Measurements from ENCODE around the gene CORT. TPM values are rescaled to one million over a fixed set of nuclear protein-coding genes. Genes with fewer than 3 reads are reported as not detected.
"Not testable (repeated sequence)": the region's sequence is repeated elsewhere in the genome, so short reads cannot be mapped to it uniquely, and the experiment has no call there.

Gene CORT
- total and polyA plus RNA-seq, 7 donors = 0.18 to 1.1 TPM; not detected in 5

GRCh38 chr1:10415211-10415930 lies 34.5 kb upstream of the CORT start:
- H3K36me3 ChIP-seq (ENCODE audit: insufficient read depth in 1 of 2, low read depth in 1 of 2) = peaks cover 9 to 99% of the 10 kb centered on the region in 2 donors
- H3K4me1 ChIP-seq = no peaks in the 10 kb centered on the region
- no peaks in the 10 kb centered on the region for H3K27me3 ChIP-seq (ENCODE audit: insufficient read depth in 3 of 3, low read length in 2 of 3)
- DNase-seq (no peak), ATAC-seq (peak in 3 of 4 donors; percentile 31 to 45 (median 35))
- H3K27ac ChIP-seq = peak overlapping the region; percentile 6
- 83 to 89% (median 83%) methylated on average over 6 of the region's 6 CpGs for WGBS, 3 donors
- TF ChIP-seq, protein P1, sequence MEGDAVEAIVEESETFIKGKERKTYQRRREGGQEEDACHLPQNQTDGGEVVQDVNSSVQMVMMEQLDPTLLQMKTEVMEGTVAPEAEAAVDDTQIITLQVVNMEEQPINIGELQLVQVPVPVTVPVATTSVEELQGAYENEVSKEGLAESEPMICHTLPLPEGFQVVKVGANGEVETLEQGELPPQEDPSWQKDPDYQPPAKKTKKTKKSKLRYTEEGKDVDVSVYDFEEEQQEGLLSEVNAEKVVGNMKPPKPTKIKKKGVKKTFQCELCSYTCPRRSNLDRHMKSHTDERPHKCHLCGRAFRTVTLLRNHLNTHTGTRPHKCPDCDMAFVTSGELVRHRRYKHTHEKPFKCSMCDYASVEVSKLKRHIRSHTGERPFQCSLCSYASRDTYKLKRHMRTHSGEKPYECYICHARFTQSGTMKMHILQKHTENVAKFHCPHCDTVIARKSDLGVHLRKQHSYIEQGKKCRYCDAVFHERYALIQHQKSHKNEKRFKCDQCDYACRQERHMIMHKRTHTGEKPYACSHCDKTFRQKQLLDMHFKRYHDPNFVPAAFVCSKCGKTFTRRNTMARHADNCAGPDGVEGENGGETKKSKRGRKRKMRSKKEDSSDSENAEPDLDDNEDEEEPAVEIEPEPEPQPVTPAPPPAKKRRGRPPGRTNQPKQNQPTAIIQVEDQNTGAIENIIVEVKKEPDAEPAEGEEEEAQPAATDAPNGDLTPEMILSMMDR (IDR thresholded peaks at IDR 0.05) = no peak
- no peaks in the 10 kb centered on the region for H3K9me3 ChIP-seq
- intact Hi-C loops (cut with DNase I) = no loop called here
- H3K4me3 ChIP-seq = no peak overlapping the region

GRCh38 chr1:10415967-10416366 lies 33.9 kb upstream of the CORT start:
- Histone ChIP-seq H3K27ac (peak overlapping the region; percentile 6), H3K36me3 (ENCODE audit: insufficient read depth in 1 of 2, low read depth in 1 of 2) (peaks cover 9 to 100% of the 10 kb centered on the region in 2 donors)
- H3K9me3 ChIP-seq; H3K4me1 ChIP-seq; ATAC-seq; DNase-seq; H3K27me3 ChIP-seq (ENCODE audit: insufficient read depth in 3 of 3, low read length in 2 of 3); H3K4me3 ChIP-seq; intact Hi-C loops (cut with DNase I): not testable (repeated sequence)
- 98 to 100% (median 98%) methylated on average over 1 of the region's 1 CpG for WGBS, 3 donors

DNA sequence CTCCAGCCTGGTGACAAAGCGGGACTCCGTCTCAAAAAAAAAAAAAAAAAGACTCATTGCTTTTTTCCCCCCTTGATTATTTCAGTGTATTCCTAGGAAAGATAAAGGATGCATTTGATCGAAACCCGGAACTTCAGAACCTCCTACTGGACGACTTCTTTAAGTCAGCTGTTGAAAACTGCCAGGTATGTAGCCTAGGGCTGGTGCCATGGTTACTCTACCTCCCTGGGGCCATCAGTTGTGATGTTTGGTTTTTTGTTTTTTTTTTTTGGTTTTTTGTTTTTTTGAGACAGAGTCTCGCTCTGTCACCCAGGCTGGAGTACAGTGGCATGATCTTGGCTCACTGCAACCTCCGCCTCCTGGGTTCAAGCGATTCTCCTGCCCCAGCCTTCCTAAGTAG lies 31.1 kb upstream of the CORT start:
- intact Hi-C loops (cut with DNase I); ATAC-seq; H3K9me3 ChIP-seq; H3K4me1 ChIP-seq; DNase-seq; H3K27ac ChIP-seq; H3K27me3 ChIP-seq (ENCODE audit: insufficient read depth in 3 of 3, low read length in 2 of 3); H3K4me3 ChIP-seq: not testable (repeated sequence)
- H3K36me3 ChIP-seq (ENCODE audit: insufficient read depth in 1 of 2, low read depth in 1 of 2) = peaks cover 4 to 81% of the 10 kb centered on the region in 2 donors
- 94 to 98% (median 95%) methylated on average over 8 of the region's 8 CpGs for WGBS, 3 donors

DNA sequence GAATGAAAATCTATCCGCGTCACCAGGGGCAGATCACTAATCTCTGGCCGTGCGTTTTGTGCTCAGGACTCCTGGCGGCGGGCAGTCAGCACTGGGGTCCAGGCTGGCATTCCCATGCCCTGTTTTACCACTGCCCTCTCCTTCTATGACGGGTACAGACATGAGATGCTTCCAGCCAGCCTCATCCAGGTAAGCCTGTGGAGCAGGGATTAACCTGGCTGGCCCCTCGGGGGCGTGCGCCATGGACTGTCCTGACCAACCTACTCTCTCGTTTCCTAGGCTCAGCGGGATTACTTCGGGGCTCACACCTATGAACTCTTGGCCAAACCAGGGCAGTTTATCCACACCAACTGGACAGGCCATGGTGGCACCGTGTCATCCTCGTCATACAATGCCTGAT lies 30.5 kb upstream of the CORT start:
- no peaks in the 10 kb centered on the region for H3K4me1 ChIP-seq
- WGBS, 3 donors = 84 to 92% (median 84%) methylated on average over 15 of the region's 15 CpGs
- ATAC-seq = no peak
- peaks cover 4 to 75% of the 10 kb centered on the region in 2 donors for H3K36me3 ChIP-seq (ENCODE audit: insufficient read depth in 1 of 2, low read depth in 1 of 2)
- TF ChIP-seq, protein P1 (IDR thresholded peaks at IDR 0.05) = no peak
- no peak overlapping the region for H3K27ac ChIP-seq
- no peaks in the 10 kb centered on the region for H3K27me3 ChIP-seq (ENCODE audit: insufficient read depth in 3 of 3, low read length in 2 of 3)
- no peaks in the 10 kb centered on the region for H3K9me3 ChIP-seq
- H3K4me3 ChIP-seq = no peak overlapping the region
- intact Hi-C loops (cut with DNase I) = no loop called here
- no peak for DNase-seq

GRCh38 chr1:10421637-10422036 lies 28.2 kb upstream of the CORT start:
- ATAC-seq = no peak

More at GRCh38 chr1:10421637-10422036, 28.2 kb upstream of the CORT start:
- Histone ChIP-seq H3K36me3 (ENCODE audit: insufficient read depth in 1 of 2, low read depth in 1 of 2) (peaks cover 0 to 52% of the 10 kb centered on the region in 2 donors), H3K27ac (no peak overlapping the region), H3K4me1 (no peaks in the 10 kb centered on the region), H3K27me3 (ENCODE audit: insufficient read depth in 3 of 3, low read length in 2 of 3) (no peaks in the 10 kb centered on the region), H3K9me3 (no peaks in the 10 kb centered on the region), H3K4me3 (no peak overlapping the region)
- WGBS, 3 donors = 96 to 99% (median 96%) methylated on average over 5 of the region's 5 CpGs
- TF ChIP-seq, protein P1 (IDR thresholded peaks at IDR 0.05) = no peak
- no peak for DNase-seq
- intact Hi-C loops (cut with DNase I) = no loop called here

All from psoas muscle (tissue), 8 donors.